ENCODE data around the gene KLHDC7B.

DNA sequence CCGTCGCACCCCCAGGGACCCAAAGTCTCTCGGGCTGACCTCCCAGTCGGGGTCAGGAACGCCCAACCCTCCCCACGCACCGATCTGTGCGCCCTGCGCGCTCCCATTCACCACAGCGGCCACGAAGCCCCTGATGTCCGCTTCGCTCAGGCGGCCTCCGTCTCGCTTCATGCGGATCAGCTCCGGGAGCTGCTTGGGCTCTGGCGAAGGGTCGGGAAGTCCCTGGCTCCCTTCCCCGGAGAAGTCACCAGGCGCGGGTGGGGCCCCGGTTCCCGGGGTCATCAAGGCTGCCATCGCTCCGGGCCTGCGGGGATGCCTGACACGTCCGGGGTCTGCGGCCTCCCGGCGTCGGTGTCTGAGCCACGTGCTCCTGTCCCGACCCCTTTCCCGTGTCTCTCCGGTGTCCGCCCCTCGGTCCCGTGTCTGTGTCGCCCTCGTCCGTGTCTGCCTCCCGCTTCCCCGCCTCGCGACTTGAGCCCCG is 16.2 kb upstream of the KLHDC7B start:
- TF ChIP-seq, protein P1, sequence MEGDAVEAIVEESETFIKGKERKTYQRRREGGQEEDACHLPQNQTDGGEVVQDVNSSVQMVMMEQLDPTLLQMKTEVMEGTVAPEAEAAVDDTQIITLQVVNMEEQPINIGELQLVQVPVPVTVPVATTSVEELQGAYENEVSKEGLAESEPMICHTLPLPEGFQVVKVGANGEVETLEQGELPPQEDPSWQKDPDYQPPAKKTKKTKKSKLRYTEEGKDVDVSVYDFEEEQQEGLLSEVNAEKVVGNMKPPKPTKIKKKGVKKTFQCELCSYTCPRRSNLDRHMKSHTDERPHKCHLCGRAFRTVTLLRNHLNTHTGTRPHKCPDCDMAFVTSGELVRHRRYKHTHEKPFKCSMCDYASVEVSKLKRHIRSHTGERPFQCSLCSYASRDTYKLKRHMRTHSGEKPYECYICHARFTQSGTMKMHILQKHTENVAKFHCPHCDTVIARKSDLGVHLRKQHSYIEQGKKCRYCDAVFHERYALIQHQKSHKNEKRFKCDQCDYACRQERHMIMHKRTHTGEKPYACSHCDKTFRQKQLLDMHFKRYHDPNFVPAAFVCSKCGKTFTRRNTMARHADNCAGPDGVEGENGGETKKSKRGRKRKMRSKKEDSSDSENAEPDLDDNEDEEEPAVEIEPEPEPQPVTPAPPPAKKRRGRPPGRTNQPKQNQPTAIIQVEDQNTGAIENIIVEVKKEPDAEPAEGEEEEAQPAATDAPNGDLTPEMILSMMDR (IDR thresholded peaks at IDR 0.05; ENCODE audit: insufficient read depth, low read depth, low read length) = no peak
- peak; percentile 91 for TF ChIP-seq EZH2 (IDR thresholded peaks at IDR 0.05; ENCODE audit: insufficient read depth, low read length)

All from astrocyte (in vitro differentiated cells and primary cell).